ENCODE data around the gene CHMP3.
"Not testable (repeated sequence)": the region's sequence is repeated elsewhere in the genome, so short reads cannot be mapped to it uniquely, and the experiment has no call there.

CHMP3 gene

DNA sequence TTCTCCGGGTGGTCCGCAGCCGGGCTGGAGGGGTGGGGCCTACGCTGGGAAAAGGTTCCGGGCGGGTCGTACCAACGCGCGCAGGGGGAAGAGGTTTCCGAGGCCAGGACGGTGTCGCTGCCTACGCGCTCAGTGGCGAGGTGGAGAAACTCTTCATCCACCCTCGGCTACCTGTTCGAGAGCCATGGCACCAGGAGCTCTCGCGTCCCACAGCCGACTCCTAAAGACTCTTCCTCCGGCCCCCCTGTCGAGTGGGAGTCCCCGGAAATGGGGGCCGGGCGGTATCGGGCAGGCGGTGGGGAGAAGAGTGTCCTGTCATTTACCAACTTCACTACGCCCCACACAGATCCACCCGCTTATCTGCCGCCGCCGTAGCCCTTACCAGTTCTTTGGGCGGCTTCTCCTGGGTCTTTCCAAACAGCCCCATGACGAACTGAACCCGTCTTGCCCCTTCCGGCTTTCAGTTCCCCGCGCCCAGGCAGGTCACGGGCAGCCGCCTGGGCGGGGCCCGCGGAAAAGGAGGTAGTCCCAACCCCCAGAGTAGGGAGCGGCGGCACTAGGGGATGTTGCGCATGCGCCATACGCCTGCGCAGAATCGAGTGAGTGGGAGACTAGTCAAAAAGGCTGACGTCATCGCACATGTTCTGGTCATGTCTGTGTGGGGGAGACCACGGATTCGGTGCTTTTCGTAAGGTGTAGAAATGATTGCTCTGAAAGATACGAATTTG is at the start of gene CHMP3:
TSS of gene CHMP3 (minus strand) at position 522 of the 728 bp plus-strand sequence. CDS start at position 427, 95 bp downstream.
- DNase-seq (ENCODE audit: low read depth, low spot score), result peak; percentile 81

GRCh38 chr2:86610871-86611270 is 47.6 kb upstream of the CHMP3 start:
- DNase-seq (ENCODE audit: low read depth, low spot score), result no peak

GRCh38 chr2:86608832-86609410 is 45.7 kb upstream of the CHMP3 start:
- no peak for DNase-seq (ENCODE audit: low read depth, low spot score)

DNA sequence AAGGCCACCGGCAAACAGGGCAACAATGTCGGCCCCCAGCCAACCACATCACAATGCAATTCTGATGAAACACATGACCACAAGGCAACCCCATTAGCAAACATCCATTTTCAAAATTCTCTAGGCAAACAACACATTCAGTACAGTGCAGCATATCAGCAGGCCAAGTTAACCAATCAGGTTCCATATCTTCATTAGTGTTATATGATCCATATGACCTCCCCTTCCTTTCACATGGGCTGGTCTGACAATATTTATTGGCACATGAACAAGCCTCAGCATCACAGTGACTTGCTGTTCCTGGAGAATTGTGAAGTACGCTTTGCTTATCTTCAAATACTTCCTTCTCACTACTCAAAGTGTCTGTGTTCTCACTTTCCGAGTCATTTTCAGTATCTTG is 40.7 kb upstream of the CHMP3 start:
- DNase-seq (ENCODE audit: low read depth, low spot score), result no peak

- no peak for DNase-seq (ENCODE audit: low read depth, low spot score)
Observed at GRCh38 chr2:86598966-86599365, 35.7 kb upstream of the CHMP3 start.

DNA sequence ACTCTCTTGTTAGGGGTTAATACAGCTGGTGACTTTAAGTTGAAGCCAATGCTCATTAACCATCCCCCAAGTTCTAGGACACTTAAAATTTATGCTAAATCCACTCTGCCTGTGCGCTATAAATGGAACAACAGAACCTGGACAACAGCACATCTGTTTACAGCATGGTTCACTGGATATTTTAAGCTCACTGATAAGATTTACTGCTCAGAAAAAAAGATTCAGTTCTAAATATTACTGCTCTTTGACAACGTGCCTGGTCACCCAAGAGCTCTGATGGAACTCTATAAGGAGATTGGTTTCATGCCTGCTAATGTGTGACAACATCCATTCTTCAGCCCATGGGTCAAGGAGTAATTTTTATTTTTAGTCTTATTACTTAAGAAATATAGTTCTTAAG is 32.9 kb upstream of the CHMP3 start:
- no peak for DNase-seq (ENCODE audit: low read depth, low spot score)

GRCh38 chr2:86593266-86593665 is 30.0 kb upstream of the CHMP3 start:
- no peak for DNase-seq (ENCODE audit: low read depth, low spot score)

GRCh38 chr2:86592547-86593230 is 29.4 kb upstream of the CHMP3 start:
- no peak for DNase-seq (ENCODE audit: low read depth, low spot score)

GRCh38 chr2:86589701-86590100 is 26.5 kb upstream of the CHMP3 start:
- DNase-seq (ENCODE audit: low read depth, low spot score), result not testable (repeated sequence)

DNA sequence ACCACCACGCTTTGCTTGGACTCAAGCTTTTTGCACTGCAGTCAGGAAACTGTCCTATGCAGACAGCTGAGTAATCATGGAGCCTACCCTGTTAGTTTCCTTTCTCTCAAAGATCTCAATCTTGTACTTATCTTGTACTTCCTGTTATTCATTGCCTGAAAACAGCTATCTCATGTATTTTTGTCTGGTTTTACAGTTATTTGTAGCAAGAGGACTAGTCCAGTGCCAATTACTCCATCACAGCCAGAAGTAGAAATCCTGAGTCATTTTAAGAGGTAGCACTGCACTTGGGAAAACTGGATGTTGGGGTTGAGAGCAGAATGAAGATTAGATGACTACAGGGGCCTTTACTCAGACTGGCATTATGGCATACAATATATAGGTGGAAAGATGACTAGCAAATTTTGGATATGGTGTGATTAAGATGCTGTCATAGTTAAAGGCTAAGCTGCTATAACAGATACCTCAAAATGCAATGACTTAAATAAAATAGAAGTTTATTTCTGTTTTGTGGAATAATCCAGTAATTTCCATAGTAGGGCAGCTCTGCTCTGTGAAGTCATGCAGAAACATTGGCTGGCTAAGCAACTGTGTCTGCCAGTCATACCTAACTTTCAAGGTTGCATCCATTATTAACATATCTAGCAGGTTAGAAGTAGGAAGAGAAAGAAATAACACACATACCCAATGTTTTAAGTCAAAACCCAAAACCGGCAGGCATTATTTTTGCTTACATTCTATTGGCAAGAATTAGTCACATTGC is 21.1 kb upstream of the CHMP3 start:
- DNase-seq (ENCODE audit: low read depth, low spot score), result no peak

DNA sequence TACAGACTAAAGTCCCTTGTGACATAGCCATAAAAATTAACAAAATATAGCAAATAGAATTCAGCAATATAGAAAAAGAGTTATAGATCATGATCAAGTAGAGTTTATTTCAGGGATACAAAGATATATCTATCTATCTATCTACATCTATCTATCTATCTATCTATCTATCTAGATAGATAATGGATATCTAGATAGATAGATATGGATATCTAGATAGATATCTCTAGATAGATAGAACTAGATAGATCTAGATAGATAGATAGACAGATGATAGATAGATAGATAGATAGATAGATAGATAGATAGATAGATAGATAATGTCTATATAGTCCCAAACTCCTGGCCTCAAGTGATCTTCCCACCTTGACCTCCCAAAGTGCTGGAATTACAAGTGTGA is 17.3 kb upstream of the CHMP3 start:
- no peak for DNase-seq (ENCODE audit: low read depth, low spot score)

- DNase-seq (ENCODE audit: low read depth, low spot score), result no peak
Observed at GRCh38 chr2:86577817-86578456, 14.7 kb upstream of the CHMP3 start.

DNA sequence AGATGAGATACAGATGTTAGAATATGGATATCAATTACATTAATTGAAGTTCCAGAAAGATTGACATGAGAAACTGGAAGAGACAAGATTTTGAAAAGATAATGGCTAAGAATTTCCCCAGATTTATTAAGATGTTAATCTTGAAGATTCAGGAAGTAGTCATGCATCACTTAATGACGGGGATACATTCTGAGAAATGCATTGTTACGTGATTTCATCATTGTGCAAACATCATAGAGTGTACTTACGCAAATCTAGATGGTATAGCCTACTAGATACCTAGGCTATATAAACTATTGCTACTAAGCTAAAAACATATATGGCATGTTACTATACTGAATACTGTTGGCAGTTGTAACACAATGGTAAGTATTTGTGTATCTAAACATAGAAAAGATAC is 6.8 kb upstream of the CHMP3 start:
- DNase-seq (ENCODE audit: low read depth, low spot score), result no peak

GRCh38 chr2:86566821-86567190 is 3.6 kb upstream of the CHMP3 start:
- no peak for DNase-seq (ENCODE audit: low read depth, low spot score)

- no peak for DNase-seq (ENCODE audit: low read depth, low spot score)
Observed at GRCh38 chr2:86566158-86566820, 3.0 kb upstream of the CHMP3 start.

DNA sequence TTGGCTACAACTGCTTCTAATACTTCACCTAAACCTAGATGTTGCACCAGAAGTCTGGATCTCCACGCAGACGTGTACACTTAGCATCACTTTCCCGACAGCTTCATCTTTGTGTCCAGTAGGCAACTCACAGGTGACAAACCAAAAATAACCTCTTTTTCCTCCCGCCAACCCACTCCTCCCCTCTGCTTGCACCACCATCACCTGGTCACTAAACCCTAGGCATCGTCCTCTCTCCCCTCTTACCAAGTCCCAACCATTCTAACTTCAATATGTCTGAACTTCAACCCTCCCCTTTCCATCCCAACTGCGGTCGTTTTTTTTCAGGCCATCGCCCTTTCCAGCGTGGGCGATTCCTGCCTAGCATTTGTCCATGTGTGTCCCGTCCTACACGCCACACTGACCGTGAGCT is 413 bp upstream of the CHMP3 start:
- DNase-seq (ENCODE audit: low read depth, low spot score), result no peak

GRCh38 chr2:86562485-86562921 is 740 bp downstream of the CHMP3 start:
- no peak for DNase-seq (ENCODE audit: low read depth, low spot score)

DNA sequence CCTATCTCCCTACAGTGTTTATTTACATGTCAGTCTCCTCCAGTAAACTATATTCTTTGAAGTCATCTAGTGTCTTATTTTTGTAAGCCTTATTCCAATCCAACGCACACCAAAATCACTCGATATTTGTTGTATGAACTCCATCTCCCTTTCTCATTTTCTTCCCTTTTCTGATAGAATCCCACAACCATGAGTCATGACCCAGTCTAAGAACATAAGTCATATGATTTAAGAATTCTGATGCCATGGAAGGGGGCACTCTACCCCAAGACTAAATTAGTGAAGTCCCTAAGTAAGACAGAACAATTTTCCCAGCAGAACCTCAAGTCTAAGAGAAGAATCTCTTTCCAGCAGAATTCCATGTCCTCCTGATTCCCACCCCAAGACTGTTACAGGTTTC is 5.4 kb downstream of the CHMP3 start:
- DNase-seq (ENCODE audit: low read depth, low spot score), result no peak

GRCh38 chr2:86556508-86556907 is 6.7 kb downstream of the CHMP3 start:
- no peak for DNase-seq (ENCODE audit: low read depth, low spot score)

DNA sequence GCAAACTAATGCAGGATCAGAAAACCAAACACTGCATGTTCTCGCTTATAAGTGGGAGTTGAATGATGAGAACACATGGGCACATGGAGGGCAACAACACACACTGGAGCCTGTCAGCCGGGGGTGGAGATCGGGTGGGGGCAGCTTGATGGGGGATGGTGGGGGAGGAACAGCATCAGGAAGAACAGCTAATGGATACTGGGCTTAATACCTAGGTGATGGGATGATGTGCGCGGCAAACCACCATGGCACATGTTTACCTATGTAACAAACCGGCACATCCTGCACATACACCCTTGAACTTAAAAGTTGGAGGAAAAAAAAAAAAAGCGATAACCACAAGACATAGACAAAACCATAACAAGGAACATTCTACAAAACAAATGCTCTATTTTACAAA is 10.4 kb downstream of the CHMP3 start:
- DNase-seq (ENCODE audit: low read depth, low spot score), result no peak
